ENCODE measurements around the gene CIITA.
A peak's percentile ranks its signal among the peaks of the same experiment; 100 is the strongest.
"Not testable (repeated sequence)": the region's sequence is repeated elsewhere in the genome, so short reads cannot be mapped to it uniquely, and the experiment has no call there.

CIITA gene, protein sequence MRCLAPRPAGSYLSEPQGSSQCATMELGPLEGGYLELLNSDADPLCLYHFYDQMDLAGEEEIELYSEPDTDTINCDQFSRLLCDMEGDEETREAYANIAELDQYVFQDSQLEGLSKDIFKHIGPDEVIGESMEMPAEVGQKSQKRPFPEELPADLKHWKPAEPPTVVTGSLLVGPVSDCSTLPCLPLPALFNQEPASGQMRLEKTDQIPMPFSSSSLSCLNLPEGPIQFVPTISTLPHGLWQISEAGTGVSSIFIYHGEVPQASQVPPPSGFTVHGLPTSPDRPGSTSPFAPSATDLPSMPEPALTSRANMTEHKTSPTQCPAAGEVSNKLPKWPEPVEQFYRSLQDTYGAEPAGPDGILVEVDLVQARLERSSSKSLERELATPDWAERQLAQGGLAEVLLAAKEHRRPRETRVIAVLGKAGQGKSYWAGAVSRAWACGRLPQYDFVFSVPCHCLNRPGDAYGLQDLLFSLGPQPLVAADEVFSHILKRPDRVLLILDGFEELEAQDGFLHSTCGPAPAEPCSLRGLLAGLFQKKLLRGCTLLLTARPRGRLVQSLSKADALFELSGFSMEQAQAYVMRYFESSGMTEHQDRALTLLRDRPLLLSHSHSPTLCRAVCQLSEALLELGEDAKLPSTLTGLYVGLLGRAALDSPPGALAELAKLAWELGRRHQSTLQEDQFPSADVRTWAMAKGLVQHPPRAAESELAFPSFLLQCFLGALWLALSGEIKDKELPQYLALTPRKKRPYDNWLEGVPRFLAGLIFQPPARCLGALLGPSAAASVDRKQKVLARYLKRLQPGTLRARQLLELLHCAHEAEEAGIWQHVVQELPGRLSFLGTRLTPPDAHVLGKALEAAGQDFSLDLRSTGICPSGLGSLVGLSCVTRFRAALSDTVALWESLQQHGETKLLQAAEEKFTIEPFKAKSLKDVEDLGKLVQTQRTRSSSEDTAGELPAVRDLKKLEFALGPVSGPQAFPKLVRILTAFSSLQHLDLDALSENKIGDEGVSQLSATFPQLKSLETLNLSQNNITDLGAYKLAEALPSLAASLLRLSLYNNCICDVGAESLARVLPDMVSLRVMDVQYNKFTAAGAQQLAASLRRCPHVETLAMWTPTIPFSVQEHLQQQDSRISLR

GRCh38 chr16:10876799-10877341 is at the start of gene CIITA:
Gene CIITA, plus strand, starts transcription at chr16:10877202. Its CDS starts 129 bp downstream, at chr16:10877331.
- DNase-seq = peak; percentile 47

DNA sequence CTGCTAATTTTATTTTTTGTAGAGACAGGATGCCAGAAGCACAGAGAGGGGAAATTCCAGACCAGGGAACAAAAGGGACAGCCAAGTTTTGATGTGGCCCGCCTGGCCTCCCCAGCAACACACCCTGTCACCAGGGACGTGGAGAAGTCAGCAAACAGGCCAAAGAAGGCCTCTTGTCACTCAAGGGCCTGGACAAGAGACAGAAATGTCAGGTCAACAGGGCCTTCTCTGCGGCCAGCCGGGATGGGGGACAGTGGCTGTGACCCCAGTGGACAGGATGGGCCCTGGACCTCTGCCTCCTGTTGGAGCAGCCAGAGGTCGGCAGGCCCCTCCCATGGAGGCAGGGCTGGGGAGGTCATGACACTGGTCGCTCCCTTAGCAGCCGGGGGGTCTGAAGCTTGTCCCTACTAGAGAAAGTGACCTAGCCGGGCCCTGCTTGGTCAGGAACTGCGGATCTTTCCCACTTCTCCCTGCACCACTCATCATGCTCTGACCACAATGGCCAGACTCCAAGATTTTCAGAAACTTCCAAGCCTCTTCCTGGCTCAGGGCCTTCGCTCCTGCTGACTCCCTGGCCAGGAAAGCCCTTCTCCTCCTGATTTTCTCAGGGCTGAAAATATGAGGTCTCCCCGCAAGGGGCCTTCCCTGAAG is 49.2 kb upstream of the CIITA start:
- no peak for DNase-seq

DNA sequence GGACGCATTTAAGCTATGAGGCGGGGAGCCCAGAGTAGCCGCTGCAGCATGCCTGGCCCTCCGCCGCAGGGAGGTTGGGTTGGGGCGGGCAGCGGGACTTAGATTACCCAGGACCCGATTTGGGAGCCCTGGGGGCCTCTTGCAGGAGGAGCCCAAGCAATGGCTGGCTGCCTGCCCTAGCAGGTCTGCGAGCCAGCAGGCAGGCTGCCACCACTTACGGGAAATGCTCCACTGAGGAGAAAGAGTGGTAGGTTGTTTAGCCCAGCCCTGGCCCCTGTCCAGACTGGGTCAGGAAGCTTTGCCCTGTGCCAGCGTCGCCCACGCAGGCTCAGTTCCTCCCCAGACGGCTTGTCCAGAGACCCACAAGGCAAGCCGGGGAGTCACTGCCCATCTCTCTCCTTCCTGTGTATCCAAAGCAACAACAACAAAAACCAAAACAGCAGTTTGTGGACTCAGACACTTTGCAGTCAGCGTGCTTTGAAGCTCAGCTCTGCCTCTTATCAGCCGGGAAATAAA is 48.1 kb upstream of the CIITA start:
- no peak for DNase-seq

DNA sequence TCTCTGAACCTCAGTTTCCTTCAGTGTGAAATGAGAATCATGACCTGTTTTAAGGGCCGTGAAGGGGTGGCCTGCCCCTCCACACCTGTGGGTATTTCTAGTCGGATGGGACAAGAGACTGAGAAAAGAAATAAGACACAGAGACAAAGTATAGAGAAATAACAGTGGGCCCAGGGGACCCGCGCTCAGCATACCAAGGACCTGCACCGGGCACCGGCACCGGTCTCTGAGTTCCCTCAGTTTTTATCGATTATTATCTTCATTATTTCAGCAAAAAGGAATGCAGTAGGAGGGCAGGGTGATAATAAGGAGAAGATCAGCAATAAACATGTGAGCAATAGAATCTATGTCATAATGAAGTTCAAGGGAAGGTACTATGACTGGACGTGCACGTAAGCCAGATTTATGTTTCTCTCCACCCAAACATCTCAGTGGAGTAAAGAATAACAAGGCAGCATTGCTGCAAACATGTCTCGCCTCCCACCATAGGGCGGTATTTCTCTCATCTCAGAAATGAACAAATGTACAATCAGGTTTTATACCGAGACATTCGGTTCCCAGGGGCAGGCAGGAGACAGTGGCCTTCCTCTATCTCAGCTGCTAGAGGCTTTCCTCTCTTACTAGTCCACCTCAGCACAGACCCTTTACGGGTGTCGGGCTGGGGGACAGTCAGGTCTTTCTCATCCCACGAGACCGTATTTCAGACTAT is 47.5 kb upstream of the CIITA start:
- not testable (repeated sequence) for DNase-seq

GRCh38 chr16:10830240-10830639 is 46.8 kb upstream of the CIITA start:
- DNase-seq = not testable (repeated sequence)

GRCh38 chr16:10831894-10832886 is 44.8 kb upstream of the CIITA start:
- no peak for DNase-seq

GRCh38 chr16:10833271-10833670 is 43.7 kb upstream of the CIITA start:
- no peak for DNase-seq

GRCh38 chr16:10834130-10834529 is 42.9 kb upstream of the CIITA start:
- DNase-seq = no peak

GRCh38 chr16:10834766-10835165 is 42.2 kb upstream of the CIITA start:
- no peak for DNase-seq

GRCh38 chr16:10835281-10835931 is 41.6 kb upstream of the CIITA start:
- no peak for DNase-seq

- no peak for DNase-seq
Observed at GRCh38 chr16:10836174-10836853, 40.7 kb upstream of the CIITA start.

DNA sequence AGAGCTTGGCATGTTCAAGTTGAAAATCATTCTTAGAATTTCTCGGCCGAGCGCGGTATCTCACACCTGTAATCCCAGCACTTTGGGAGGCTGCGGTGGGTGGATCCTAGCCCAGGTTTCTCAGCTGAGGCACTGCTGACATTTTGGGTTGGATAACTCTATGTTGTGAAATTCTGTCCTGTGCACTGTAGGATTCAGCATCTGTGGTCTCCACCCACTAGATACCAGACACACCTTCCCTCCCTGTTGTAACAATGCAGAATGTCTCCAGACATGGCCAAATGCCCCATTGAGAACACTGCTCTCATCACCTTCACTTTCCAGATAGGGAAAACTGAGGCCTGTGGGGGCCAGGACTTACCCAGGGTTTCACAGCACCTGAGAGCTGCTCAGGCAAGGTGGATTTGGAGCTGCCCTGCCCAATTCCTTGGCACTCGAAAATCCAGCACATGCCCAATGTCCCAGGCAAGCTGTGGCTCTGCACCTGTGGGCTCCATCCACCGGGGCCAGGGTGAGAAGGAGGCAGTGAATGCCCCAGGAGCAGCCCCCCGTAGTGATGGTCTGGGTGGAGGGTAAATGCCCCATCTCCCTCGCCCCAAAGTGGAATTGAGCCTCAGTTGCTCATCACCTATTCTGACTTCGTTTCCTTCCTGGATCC is 38.3 kb upstream of the CIITA start:
- DNase-seq = no peak

DNA sequence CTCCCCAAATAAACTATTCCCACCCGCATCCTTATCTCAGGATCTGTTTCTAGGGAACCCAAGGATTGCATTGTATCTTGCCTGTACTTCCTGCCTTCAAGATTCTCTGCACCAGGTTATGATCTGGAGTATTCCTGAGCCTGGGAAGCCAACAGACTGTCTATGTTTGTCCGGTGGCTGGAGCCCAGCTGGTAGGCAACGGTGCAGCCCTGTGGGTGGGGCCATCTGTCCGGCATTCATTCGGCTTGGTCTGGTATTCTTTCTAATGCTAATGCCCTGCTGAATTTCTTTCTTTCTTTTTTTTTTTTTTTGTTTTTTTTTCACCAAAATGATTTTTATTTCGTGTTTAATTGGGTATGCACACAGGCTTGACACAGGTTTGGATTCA is 37.7 kb upstream of the CIITA start:
- no peak for DNase-seq

DNA sequence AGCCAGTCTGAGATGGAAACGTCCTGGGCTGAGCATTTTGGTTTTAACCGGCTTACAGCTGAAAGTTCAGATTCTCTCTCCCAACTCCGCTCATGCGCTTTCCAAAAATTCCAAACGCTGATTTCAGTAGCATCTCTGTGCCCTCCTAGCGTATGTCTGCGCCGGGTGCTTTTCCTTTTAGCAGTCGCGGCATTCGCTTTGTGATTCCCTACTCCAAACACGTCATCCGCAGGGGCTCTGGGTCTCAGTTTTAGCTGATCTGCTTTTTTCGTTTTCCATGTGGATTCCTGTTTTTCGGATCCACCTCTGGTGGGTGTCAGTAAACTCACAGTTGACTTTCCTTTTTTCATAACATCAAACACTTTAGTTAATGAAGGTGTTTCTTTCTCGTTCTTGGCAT is 36.3 kb upstream of the CIITA start:
- DNase-seq = no peak

GRCh38 chr16:10846213-10846998 is 30.6 kb upstream of the CIITA start:
- DNase-seq = no peak

GRCh38 chr16:10847176-10847575 is 29.8 kb upstream of the CIITA start:
- DNase-seq = no peak

DNA sequence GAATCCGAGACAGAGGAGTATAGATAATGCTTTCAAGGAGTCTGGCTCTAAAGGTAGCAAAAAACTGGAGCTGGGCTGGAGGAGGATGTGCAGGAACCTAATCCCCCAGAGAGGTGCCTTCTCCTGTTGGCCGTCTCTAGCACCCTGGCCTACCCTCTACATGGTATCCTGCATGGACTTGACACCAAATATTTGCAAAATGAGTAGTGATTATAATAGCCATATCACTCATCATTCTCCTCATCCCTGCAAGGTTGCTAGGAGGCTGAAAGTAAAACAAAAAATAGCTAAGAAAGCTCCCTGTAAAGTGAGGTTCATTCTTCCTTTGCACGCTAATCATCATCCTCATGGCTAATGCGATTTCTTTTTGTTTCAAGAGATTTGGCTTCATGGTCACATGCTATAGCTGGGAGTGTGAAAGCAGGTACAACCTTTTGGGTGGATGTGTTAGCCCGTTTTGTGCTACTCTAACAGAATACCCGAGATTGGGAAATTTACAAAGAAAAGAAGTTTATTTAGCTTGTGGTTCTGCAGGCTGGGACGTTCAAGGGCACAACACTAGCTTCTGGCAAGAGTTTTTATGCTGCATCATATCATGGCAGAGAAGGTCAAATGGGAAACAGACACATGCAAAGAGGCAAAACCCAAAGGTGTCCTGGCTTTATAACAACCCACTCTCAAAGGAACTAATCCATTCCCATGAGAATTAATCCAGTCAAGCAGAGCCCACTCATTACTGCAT is 27.1 kb upstream of the CIITA start:
- DNase-seq = no peak
